Progenitor cell of endocrine pancreas (in vitro differentiated cells): ENCODE data around the gene MT3. TPM values are rescaled to one million over a fixed set of nuclear protein-coding genes. Genes with fewer than 3 reads are reported as not detected.

Source experiments
- DNase-seq: peaks from one replicate; pipeline ENCODE4 v3.0.0; 2021; ENCODE audit warnings: low spot score; ENCODE audit not compliant: unreplicated experiment
- H3K27ac Mint-ChIP-seq: 2 replicates; pipeline ENCODE4 v1.8.0; 2021; ENCODE audit warnings: mild to moderate bottlenecking, moderate library complexity, mixed read lengths
- H3K27me3 Mint-ChIP-seq: 2 replicates; pipeline ENCODE4 v1.8.0; 2021; ENCODE audit warnings: mixed read lengths
- H3K36me3 Mint-ChIP-seq: 2 replicates; pipeline ENCODE4 v1.8.0; 2022; ENCODE audit warnings: mixed read lengths; ENCODE audit not compliant: insufficient read depth
- H3K4me1 Mint-ChIP-seq: 2 replicates; pipeline ENCODE4 v1.8.0; 2021; ENCODE audit warnings: low read depth, mixed read lengths
- H3K4me3 Mint-ChIP-seq: 2 replicates; pipeline ENCODE4 v1.8.0; 2021; ENCODE audit warnings: low read depth, mild to moderate bottlenecking, moderate library complexity, mixed read lengths
- H3K9me3 Mint-ChIP-seq: 2 replicates; pipeline ENCODE4 v1.8.0; 2021; ENCODE audit warnings: low read depth, mixed read lengths
- total RNA-seq: library from RNA; stranded (reverse); gene quantifications from 2 replicates; pipeline ENCODE4 v1.2.1, GENCODE V29; 2021
- TF ChIP-seq, protein P1 (sequence below): fragments of 200-600 bp; sonication (generic); IDR thresholded peaks from one replicate; pipeline ENCODE4 v1.5.0; 2021; ENCODE audit warnings: antibody characterized with exemption, mild to moderate bottlenecking; ENCODE audit not compliant: unreplicated experiment

Gene MT3
- total RNA-seq, 1 donor from 2014 or later = not detected

DNA sequence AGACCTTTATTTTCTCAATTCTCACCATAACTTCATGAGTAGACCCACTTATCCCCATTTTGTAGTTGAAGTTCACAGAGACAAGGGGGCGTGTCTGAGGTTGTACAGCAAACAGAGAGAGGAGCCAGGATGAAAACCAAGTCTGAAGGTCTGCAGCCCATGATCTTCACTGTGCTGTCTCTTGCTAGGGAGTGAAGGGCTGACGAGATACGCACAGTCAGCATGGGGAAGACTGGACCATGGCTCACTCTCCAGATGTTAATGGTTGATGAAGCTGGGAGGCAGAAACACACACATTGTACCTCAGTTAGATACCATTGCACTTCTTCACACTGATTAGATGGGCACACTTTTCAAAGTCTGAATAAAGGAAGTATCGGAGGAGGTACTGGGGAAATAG, 30.2 kb upstream of the MT3 start:
- peaks cover 35% of the 10 kb centered on the region for H3K27me3 Mint-ChIP-seq
- H3K9me3 Mint-ChIP-seq = no peaks in the 10 kb centered on the region
- DNase-seq = no peak
- H3K4me3 Mint-ChIP-seq = no peak overlapping the region
- no peaks in the 10 kb centered on the region for H3K36me3 Mint-ChIP-seq
- no peaks in the 10 kb centered on the region for H3K4me1 Mint-ChIP-seq
- TF ChIP-seq, protein P1, sequence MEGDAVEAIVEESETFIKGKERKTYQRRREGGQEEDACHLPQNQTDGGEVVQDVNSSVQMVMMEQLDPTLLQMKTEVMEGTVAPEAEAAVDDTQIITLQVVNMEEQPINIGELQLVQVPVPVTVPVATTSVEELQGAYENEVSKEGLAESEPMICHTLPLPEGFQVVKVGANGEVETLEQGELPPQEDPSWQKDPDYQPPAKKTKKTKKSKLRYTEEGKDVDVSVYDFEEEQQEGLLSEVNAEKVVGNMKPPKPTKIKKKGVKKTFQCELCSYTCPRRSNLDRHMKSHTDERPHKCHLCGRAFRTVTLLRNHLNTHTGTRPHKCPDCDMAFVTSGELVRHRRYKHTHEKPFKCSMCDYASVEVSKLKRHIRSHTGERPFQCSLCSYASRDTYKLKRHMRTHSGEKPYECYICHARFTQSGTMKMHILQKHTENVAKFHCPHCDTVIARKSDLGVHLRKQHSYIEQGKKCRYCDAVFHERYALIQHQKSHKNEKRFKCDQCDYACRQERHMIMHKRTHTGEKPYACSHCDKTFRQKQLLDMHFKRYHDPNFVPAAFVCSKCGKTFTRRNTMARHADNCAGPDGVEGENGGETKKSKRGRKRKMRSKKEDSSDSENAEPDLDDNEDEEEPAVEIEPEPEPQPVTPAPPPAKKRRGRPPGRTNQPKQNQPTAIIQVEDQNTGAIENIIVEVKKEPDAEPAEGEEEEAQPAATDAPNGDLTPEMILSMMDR = no peak
- no peak overlapping the region for H3K27ac Mint-ChIP-seq

DNA sequence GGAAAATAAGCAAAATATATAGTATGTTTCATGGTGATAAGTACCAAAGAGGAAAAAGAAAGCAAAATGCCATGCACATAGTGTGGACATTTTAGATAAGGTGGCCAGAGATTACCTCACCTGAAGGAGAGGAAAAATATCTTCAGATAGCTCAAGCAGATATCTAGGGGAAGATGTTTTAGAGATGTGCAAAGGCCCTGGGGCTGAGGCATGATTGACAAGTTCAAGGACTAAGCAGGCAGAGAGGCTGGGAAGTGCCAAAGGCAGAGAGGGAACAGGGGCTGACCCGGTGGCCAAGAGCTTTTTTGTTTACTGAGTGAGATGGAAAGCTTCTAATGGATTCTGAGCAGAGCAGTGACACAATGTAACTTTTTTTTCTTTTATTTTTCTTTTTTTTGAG, 28.9 kb upstream of the MT3 start:
- Mint-ChIP-seq H3K27me3 (peaks cover 29% of the 10 kb centered on the region), H3K4me1 (no peaks in the 10 kb centered on the region), H3K4me3 (no peak overlapping the region), H3K27ac (no peak overlapping the region), H3K9me3 (no peaks in the 10 kb centered on the region), H3K36me3 (no peaks in the 10 kb centered on the region)
- DNase-seq = no peak
- TF ChIP-seq, protein P1 = no peak

DNA sequence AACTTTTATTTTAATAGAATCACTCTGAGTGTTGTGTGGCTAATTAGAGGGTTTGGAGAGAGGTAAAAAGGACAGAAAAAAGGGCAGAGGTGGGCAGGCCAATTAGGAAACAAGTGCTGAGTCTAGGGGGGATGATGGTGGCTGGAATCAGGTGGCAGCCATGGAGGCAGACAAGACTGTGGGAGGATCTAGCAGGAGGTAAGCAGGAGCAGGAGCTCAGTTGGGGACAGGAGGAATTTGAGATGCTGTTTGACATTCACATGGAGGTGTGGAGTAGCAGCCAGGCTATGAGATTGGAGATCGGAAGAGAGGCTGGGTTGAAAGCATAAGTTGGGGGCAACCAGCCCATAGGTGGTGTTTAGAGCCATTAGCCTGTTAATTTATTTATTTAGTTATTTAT, 28.2 kb upstream of the MT3 start:
- TF ChIP-seq, protein P1 = no peak
- Mint-ChIP-seq H3K4me1 (no peaks in the 10 kb centered on the region), H3K4me3 (no peak overlapping the region), H3K9me3 (no peaks in the 10 kb centered on the region), H3K36me3 (no peaks in the 10 kb centered on the region), H3K27ac (no peak overlapping the region), H3K27me3 (peaks cover 28% of the 10 kb centered on the region)
- DNase-seq = no peak

DNA sequence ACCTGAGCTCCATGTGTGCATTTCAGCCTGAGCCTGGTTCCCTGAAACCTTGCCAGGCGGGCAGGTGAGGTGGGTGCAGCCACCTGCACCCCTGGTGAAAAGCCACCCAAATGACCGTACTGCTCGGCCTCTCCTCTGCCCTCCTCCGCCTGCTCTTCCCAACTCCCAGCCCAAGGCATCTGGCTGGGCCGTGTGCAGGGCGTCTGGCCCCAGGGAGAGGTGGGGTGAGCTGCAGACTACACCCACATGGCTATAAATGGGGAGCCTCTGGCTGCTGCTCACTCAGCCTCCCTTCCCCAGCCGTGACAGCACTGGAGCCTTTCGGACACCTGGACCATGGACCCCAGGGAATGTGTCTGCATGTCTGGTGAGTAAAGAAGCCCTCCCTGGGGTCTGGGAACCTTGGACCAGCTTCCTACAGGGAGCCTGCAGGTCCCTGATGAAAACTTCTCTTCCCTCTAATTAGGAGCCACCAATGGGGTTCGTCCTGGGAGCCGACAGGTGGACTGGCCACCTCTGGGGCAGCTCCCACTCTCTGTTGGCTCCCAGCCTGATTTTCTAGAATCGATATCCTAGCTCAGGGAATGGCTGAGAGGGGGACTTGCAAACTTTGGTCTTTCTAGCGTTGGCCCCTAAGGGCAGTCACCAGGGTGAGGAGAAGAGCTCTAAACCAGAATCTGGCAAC, 24.4 kb upstream of the MT3 start, which contains the start of gene MT4:
Gene MT4, plus strand, starts transcription at position 281 of the 685 bp plus-strand sequence. Its CDS starts 56 bp downstream, at position 337.
- no peak within 1 kb of the TSS for H3K4me3 Mint-ChIP-seq
- H3K36me3 Mint-ChIP-seq = no peaks in the 10 kb centered on the region
- no peak for DNase-seq
- H3K27me3 Mint-ChIP-seq = peaks cover 24% of the 10 kb centered on the region
- no peaks in the 10 kb centered on the region for H3K9me3 Mint-ChIP-seq
- H3K27ac Mint-ChIP-seq = peak within 1 kb of the TSS; percentile 54
- H3K4me1 Mint-ChIP-seq = no peaks in the 10 kb centered on the region
- TF ChIP-seq, protein P1 = no peak

DNA sequence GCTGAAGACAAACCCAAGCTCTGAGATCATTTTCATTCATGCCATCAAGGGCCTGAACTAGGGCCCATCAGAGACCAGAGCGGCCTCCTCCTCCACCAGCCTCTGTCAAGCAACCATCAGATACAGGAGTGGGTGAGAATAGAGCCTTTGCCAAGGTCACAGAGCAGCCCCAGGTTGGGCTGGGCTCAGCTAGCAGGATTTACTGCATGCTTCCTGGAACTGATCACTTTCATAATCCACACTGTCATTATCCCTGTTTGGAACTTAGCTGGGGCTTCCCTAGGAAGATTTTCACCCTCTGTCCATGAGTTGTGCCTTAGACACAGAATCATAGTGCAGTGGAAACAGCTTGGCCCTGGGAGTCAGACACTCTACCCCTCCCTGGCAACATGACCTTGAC, 19.4 kb upstream of the MT3 start:
- peaks cover 5% of the 10 kb centered on the region for H3K9me3 Mint-ChIP-seq
- no peaks in the 10 kb centered on the region for H3K36me3 Mint-ChIP-seq
- H3K27me3 Mint-ChIP-seq = peaks cover 19% of the 10 kb centered on the region
- no peak overlapping the region for H3K4me3 Mint-ChIP-seq
- TF ChIP-seq, protein P1 = no peak
- DNase-seq = no peak
- H3K4me1 Mint-ChIP-seq = no peaks in the 10 kb centered on the region
- no peak overlapping the region for H3K27ac Mint-ChIP-seq
